ENCODE results near the gene STK32A.

The STK32A gene

DNA sequence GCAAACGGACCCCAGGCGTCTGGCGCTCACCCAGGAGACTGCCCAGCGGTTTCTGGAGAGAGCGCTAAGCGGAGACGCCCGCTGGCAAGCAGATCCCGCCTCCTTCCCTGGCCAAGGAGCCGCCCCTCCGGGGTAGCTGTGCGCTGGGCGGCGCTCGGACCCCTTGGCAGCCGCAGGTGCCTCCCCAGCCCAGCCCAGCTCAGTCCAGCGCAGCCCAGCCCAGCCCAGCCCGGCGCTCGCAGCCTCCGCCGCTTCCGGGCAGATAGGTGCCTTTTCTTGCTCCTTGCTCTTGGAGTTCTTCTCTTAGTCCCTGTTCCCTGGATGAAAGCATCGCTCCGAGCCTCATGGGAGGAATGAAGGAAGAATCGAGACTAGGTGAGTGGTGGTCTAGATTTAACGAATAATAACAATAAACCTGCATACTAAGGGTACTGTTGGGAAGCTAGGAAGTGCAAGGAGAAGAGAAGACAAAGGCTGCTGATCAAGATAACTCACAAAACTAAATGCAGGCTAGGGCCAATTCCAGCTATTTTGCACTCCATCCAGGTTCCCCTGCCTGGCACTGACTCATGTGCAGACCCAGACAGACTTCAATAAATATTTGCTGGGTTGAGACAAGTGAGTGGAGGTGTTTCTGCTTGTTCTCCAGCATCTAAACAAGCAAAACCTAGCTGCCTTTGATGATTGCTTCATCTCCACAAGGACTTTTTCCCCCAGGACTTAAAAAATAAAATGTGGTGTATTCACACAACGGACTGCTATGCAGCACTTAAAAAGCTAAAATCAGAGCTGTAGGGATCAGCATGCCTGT is at the start of gene STK32A:
STK32A (plus strand) TSS at position 202 of the 811 bp plus-strand sequence. CDS start 4,609 bp downstream, outside the sequence.
- peak; percentile 3 to 8 for DNase-seq
- no peak for TF ChIP-seq GATA1 (IDR thresholded peaks at IDR 0.05; ENCODE audit: low read depth, low read length)
- no peak for TF ChIP-seq POLR2A (IDR thresholded peaks at IDR 0.05; ENCODE audit: low read length)

DNA sequence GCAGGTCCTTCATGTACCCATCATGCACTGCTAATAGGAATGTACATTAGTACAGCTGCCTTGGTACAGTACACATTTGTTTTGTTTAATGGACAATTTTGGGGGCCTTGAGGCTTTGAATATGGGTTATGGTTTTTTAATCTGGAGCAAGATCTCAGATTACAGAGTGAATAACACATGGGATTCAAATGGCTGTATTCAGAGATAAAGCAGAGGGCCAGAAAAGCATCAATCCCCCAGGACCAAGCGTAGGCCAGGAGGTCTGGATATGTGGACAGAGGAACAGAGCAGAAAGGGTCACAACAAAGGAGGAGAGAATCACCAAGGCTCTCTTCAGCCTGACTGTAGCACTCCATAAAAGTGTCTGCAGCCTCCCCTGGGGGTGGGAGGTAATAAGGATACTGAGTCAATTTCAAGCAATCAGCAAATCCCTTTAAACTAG is 47.7 kb upstream of the STK32A start:
- TF ChIP-seq GATA1 (IDR thresholded peaks at IDR 0.05; ENCODE audit: low read depth, low read length) (no peak), POLR2A (IDR thresholded peaks at IDR 0.05; ENCODE audit: low read length) (no peak)
- DNase-seq, result no peak

DNA sequence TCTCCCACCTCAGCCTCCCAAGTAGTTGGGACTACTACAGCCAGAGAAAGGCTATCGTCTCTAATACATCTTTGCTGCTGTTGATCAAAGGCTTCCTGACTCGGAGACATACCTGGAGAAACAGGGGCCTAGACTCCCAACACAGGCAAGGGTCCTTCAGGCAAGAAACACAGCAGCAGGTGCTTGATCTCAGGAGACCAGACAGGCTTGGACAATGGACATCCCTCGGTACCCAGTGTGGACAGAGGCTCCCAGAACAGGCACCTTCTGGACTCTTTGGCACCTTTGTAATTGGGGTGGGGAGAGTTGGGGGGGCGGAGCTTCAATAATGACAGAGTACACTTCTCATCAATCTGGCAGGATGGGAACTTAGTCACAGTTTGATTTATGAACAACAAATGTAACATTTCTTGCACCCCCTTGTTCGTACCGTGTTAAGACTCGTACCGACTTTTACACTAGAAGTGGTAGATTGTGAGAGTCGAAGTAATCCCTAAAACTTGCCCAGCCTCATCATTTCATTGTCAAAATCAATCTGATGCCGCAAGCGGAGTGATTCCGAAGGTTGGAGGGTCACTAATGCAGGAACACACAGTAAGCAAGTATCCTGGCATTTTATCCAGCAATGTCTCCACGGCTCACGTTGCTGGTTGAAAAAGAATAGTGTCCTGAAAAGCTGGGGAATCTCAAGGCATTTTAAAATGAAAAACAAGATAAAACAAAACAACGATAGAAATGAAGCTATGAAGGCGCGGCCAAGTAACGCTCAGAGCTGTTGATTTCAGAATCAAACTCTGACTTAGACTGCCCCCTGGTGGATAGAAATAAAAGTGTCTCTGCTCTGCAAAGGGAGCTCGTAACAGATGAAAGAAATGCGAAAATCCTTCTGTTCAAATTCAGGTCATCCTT is 46.4 kb upstream of the STK32A start:
- DNase-seq, result peak; percentile 53 to 73
- TF ChIP-seq POLR2A (IDR thresholded peaks at IDR 0.05; ENCODE audit: low read length) (no peak), GATA1 (IDR thresholded peaks at IDR 0.05; ENCODE audit: low read depth, low read length) (no peak)

DNA sequence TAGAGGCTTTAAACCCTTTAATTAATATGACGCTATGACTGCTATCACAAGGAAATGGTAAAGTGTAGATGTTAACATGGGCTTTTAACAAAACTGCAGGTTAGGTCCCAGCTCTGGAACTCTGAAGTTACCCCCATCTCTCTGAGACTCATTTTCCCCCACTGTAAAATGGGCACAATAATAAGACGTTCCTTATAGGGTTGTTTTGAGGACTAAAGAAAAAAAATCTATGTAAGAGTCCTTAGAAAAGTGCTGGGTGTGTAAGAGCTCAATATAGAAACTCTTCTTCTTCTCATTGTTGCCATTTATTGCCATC is 45.8 kb upstream of the STK32A start:
- DNase-seq, result no peak
- TF ChIP-seq GATA1 (IDR thresholded peaks at IDR 0.05; ENCODE audit: low read depth, low read length), result no peak

DNA sequence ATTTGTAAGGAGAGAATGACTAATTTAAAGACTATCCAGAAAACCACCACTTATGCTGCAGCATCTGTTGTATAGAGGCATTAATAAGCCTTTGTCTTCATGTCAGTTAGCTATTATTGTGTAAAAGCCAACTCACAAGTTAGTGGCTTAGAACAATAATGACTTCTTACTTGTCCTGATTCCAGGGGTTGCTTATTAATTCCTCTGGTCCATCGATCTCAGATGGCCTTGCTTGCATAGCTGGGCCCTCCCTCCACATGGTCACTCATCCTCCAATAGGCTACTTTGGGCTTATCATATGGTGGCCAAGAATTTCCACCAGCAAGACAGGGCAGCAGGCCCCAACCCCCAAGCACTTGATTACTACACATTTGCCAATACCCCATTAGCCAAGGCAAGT is 44.5 kb upstream of the STK32A start:
- no peak for DNase-seq
- TF ChIP-seq POLR2A (IDR thresholded peaks at IDR 0.05; ENCODE audit: low read length), result no peak
- no peak for TF ChIP-seq GATA1 (IDR thresholded peaks at IDR 0.05; ENCODE audit: low read depth, low read length)

DNA sequence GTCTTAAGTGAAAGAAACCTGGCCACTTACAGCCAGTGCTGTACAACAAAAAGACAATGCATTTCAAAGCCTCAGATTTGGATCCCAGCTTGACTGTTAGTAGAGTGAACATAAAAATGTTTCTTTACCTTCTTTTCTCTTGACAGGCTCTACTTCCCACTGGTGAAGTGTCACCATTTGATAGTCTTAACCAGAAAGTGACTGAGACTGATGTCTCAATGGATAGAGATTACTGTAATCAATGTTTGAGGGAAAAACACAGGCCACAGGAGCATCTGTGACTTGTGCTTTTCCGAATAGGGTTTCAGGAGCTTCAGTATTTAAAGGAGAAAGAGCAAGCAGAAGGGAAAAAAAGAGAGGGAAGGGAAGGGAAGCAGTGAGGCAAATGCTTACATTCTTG is 41.7 kb upstream of the STK32A start:
- DNase-seq, result no peak
- no peak for TF ChIP-seq POLR2A (IDR thresholded peaks at IDR 0.05; ENCODE audit: low read length)
- TF ChIP-seq GATA1 (IDR thresholded peaks at IDR 0.05; ENCODE audit: low read depth, low read length), result no peak

DNA sequence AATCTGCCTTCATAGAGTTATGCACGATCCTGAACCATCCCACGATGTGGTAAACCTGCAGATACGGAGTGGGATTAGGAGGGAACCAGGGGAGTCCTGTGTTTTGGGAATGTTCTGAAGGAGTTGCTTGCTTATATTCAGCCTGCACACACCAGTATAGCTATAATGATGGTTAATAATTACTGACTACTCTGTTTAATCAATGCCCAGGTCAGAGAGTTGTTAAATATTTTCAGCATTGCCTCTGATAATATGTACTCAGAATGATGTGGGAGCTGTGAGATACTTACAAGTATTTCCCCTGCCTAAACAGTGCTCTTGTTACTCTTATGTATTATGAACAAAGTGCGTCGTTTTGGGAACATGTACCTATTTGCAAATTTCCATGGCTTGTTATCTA is 34.8 kb upstream of the STK32A start:
- DNase-seq, result no peak
- TF ChIP-seq GATA1 (IDR thresholded peaks at IDR 0.05; ENCODE audit: low read depth, low read length), result no peak
- TF ChIP-seq POLR2A (IDR thresholded peaks at IDR 0.05; ENCODE audit: low read length), result no peak

DNA sequence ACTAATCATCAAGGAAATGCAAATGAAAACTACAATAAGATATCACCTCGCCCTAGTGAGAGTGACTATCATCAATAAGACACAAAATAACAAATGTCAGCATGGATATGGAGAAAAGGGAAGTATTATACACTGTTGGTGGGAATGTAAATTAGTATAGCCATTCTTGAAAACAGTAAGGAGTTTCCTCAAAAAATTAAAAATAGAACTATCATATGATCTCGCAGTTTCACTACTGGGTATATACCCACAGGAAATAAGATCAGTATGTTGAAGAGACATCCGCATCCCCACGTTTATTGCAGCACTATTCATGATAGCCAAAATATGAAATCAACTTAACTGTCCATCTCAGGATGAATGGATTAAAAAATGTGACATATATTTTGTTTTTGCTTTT is 31.6 kb upstream of the STK32A start:
- TF ChIP-seq GATA1 (IDR thresholded peaks at IDR 0.05; ENCODE audit: low read depth, low read length) (no peak), POLR2A (IDR thresholded peaks at IDR 0.05; ENCODE audit: low read length) (no peak)
- DNase-seq, result no peak

DNA sequence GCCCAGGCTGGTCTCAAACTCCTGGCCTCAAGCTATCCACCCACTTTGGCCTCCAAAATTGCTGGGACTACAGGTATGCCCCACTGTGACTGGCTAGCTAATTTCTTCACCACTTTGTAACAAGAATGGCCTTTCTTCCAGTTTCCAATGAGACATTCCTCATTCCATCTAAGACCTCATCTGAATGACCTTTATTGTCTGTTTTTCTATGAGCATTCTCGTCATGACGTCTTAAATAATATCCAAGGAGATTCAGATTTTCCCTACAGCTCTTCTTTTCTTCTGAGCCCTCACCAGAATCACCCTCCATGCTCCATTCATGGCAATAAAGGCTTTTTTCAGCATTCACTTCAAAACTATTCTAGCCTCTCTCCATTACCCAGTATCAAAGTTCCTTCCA is 30.2 kb upstream of the STK32A start:
- no peak for TF ChIP-seq GATA1 (IDR thresholded peaks at IDR 0.05; ENCODE audit: low read depth, low read length)
- TF ChIP-seq POLR2A (IDR thresholded peaks at IDR 0.05; ENCODE audit: low read length), result no peak
- DNase-seq, result no peak

DNA sequence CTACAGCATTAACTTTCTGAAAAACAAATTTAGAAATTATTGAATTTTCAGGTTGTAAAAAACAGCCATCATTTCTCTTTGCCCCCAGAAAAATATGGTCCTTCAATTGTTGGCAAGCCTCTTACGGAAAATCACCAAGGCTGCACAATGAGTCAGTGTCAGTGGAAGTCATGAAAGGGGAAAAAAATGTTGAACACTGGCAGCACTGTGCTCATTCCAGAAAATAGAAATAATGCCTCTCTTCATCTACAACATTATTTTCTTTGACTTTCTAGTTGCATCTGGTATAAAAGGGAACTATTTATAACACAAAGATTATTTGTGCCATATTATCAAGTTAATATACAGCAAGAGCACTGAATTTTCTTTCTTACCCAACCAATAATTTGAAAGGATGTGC is 26.7 kb upstream of the STK32A start:
- TF ChIP-seq GATA1 (IDR thresholded peaks at IDR 0.05; ENCODE audit: low read depth, low read length) (no peak), POLR2A (IDR thresholded peaks at IDR 0.05; ENCODE audit: low read length) (no peak)
- DNase-seq, result no peak

DNA sequence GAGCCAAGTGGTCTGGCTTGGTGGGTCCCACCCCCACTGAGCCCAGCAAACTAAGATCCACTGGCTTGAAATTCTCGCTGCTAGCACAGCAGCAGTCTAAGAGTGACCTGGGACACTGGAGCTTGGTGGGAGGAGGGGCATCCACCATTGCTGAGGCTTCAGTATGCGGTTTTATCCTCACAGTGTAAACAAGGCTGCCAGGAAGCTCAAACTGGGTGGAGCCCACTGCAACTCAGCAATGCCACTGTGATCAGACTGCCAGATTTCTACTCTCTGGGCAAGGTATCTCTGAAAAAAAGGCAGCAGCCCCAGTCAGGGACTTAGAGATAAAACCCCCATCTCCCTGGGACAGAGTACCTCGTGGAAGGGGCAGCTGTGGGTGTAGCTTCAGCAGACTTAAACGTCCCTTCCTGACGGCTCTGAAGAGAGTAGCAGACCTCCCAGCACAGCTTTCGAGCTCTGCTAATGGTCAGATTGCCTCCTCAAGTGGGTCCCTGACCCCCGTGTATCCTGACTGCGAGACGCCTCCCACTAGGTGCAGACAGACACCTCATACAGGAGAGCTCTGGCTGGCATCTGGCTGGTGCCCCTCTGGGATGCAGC is 18.2 kb upstream of the STK32A start:
- DNase-seq, result peak; percentile 31 to 79
- TF ChIP-seq POLR2A (IDR thresholded peaks at IDR 0.05; ENCODE audit: low read length) (no peak), GATA1 (IDR thresholded peaks at IDR 0.05; ENCODE audit: low read depth, low read length) (no peak)

DNA sequence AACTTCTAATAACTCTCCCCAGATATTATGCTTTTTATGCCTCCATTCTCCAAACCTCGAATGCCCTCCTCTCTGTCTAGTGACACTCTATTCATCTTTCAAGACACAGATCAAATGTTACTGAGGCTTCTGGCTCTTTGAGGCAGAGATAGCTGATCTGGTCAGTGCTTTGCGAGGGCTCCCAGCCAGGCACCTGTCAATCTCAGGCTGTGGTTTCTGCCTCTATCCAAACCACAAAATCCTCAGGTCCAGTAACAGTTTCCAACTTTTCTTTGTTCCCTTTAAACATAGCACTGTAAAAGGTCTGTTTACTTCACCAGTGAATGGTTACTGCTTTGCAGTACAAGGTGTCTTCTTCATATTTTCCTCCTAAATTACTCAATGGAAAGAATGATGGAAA is 11.5 kb upstream of the STK32A start:
- peak in 1 of 2 experiments; percentile 11 for DNase-seq
- TF ChIP-seq POLR2A (IDR thresholded peaks at IDR 0.05; ENCODE audit: low read length) (no peak), GATA1 (IDR thresholded peaks at IDR 0.05; ENCODE audit: low read depth, low read length) (no peak)

DNA sequence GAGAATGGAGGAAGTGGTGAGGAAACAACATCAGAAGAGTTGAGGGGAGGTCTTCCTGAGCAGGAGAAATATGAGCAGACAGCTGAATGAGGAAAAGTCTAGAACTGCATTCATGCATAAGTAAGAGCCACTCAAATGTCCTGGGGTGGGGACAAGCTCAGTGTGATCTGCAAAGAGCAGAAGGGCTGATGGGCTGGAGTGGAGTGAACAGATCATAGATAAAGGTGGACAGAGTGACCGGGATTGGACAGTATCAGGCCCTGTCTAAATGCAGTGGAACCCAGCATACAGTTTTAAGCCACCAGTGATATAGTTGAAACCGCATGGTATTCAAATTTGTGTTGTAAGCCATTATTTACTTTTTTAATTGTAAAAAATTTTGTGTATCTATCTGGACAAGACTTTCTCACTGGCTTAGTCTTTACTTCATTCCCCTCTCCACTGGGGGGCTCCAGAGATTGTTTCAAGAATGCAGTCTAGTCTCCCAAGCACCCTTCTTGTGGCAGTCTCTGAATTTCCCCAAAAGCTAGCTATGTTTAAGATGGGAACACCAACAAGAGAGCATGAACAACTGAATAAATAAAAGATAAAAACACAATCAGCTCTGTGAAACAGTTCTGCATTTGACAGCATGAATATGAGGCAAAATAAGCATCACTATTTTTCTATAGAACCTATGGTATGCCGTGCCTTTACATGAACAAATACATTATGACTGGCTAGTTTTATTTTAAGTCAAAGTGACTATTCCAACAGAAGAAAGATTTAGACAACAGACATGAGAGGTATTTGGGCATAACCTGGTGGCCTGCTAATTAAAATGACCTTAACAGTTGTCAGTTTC is 10.7 kb upstream of the STK32A start:
- TF ChIP-seq GATA1 (IDR thresholded peaks at IDR 0.05; ENCODE audit: low read depth, low read length) (no peak), POLR2A (IDR thresholded peaks at IDR 0.05; ENCODE audit: low read length) (no peak)
- peak; percentile 6 to 9 for DNase-seq

Data from erythroblast (primary cell).